HFF-Myc (cell line): ENCODE data around the gene GRIA2.

Experiments used
- DNase-seq: peaks from one replicate; pipeline ENCODE4 v3.0.0-alpha.2; 2011; ENCODE audit warnings: low read depth; ENCODE audit errors: extremely low read depth
- H3K4me3 ChIP-seq: replicated peaks from 2 replicates; pipeline ENCODE4 v1.5.1; 2011; ENCODE audit warnings: low read depth, mild to moderate bottlenecking, control low read depth, low read length
- CTCF ChIP-seq: IDR thresholded peaks from 2 replicates; pipeline ENCODE4 v1.5.1; 2012; ENCODE audit warnings: mild to moderate bottlenecking, low read depth, low read length, control low read depth; ENCODE audit errors: missing control alignments

Gene GRIA2

GRCh38 chr4:157204634-157205244 is 15.8 kb upstream of the GRIA2 start:
- no peak overlapping the region for H3K4me3 ChIP-seq
- DNase-seq, result no peak
- TF ChIP-seq CTCF, result peak; percentile 63

GRCh38 chr4:157217708-157218107 is 2.8 kb upstream of the GRIA2 start:
- TF ChIP-seq CTCF, result peak; percentile 32
- no peak for DNase-seq
- no peak overlapping the region for H3K4me3 ChIP-seq

- TF ChIP-seq CTCF, result no peak
- DNase-seq, result no peak
- no peak overlapping the region for H3K4me3 ChIP-seq
These were observed 687 bp upstream of the GRIA2 start for GRCh38 chr4:157219711-157220370.

- no peak for TF ChIP-seq CTCF
- DNase-seq, result no peak
- no peak overlapping the region for H3K4me3 ChIP-seq
These were observed 932 bp downstream of the GRIA2 start for GRCh38 chr4:157221426-157221894.

- no peak for TF ChIP-seq CTCF
- peak overlapping the region; percentile 19 for H3K4me3 ChIP-seq
- no peak for DNase-seq
These were observed 1.6 kb downstream of the GRIA2 start for GRCh38 chr4:157221895-157222770.

GRCh38 chr4:157222771-157223160 is 2.2 kb downstream of the GRIA2 start:
- no peak for DNase-seq
- TF ChIP-seq CTCF, result no peak
- H3K4me3 ChIP-seq, result peak overlapping the region; percentile 19
